Breast epithelium (tissue), 3 donors: ENCODE measurements around the gene ABL1.

Experiments used
- CTCF ChIP-seq, 3 donors: fragments of 450-650 bp; IDR thresholded peaks; one replicate each; pipeline ENCODE4 v1.5.1; 2016 to 2017; ENCODE audit warnings: antibody characterized with exemption in 3 of 3, mild to moderate bottlenecking in 3 of 3, moderate library complexity in 3 of 3
- POLR2AphosphoS5 ChIP-seq, 3 donors: sonication (generic); formaldehyde crosslinking; IDR thresholded peaks; one replicate each; pipeline ENCODE4 v1.6.1; 2017; ENCODE audit warnings: antibody characterized with exemption in 3 of 3

- TF ChIP-seq CTCF (IDR thresholded peaks at IDR 0.05) = no peak
- TF ChIP-seq POLR2AphosphoS5 (IDR thresholded peaks at IDR 0.05) = no peak
Measured at GRCh38 chr9:130883479-130883878, 48.4 kb downstream of the ABL1 start.
